Astrocyte (in vitro differentiated cells and primary cell): ENCODE data around the gene COLGALT1. TPM values are rescaled to one million over a fixed set of nuclear protein-coding genes. Genes with fewer than 3 reads are reported as not detected.

Experiments
- DNase-seq: peaks from one replicate; pipeline ENCODE4 v3.0.0-alpha.2; 2010; ENCODE audit warnings: low read depth
- FAIRE-seq: peaks from 2 replicates; lab custom pipeline; 2011; peaks lifted over from hg19 to GRCh38; lab: Jason Lieb, UNC
- H2AFZ ChIP-seq: 2 replicates; pipeline ENCODE4 v1.6.0; 2012; ENCODE audit warnings: low read depth, low read length, inconsistent platforms
- H3K27ac ChIP-seq: 2 replicates; pipeline ENCODE4 v1.5.1; 2011; ENCODE audit warnings: low read depth, low read length, inconsistent platforms
- H3K27me3 ChIP-seq: 2 replicates; pipeline ENCODE4 v1.6.0; 2011; ENCODE audit warnings: low read length, inconsistent platforms; ENCODE audit not compliant: insufficient read depth
- H3K36me3 ChIP-seq: 2 replicates; pipeline ENCODE4 v1.5.1; 2011; ENCODE audit warnings: low read length, inconsistent platforms; ENCODE audit not compliant: insufficient read depth
- H3K4me1 ChIP-seq: 2 replicates; pipeline ENCODE4 v1.5.1; 2011; ENCODE audit warnings: low read length, inconsistent platforms; ENCODE audit not compliant: insufficient read depth
- H3K4me2 ChIP-seq: 2 replicates; pipeline ENCODE4 v1.6.0; 2012; ENCODE audit warnings: low read length, inconsistent platforms
- H3K4me3 ChIP-seq: 2 replicates; pipeline ENCODE4 v1.5.1; 2011; ENCODE audit warnings: low read depth, mild to moderate bottlenecking, low read length, inconsistent platforms; ENCODE audit not compliant: insufficient read depth
- H3K79me2 ChIP-seq: 2 replicates; pipeline ENCODE4 v1.6.0; 2012; ENCODE audit warnings: mild to moderate bottlenecking, low read length, inconsistent platforms; ENCODE audit not compliant: insufficient read depth
- H3K9ac ChIP-seq: 2 replicates; pipeline ENCODE4 v1.6.0; 2012; ENCODE audit warnings: mild to moderate bottlenecking, low read length, inconsistent platforms
- H3K9me3 ChIP-seq: 2 replicates; pipeline ENCODE4 v1.5.1; 2012; ENCODE audit warnings: low read depth, mild to moderate bottlenecking, low read length, inconsistent platforms; ENCODE audit not compliant: insufficient read depth
- H4K20me1 ChIP-seq: 2 replicates; pipeline ENCODE4 v1.6.0; 2012; ENCODE audit warnings: low read length, inconsistent platforms; ENCODE audit not compliant: insufficient read depth
- H3K27ac Mint-ChIP-seq: one replicate; pipeline ENCODE4 v1.8.0; 2021; ENCODE audit warnings: mild to moderate bottlenecking, mixed read lengths; ENCODE audit not compliant: unreplicated experiment
- H3K27me3 Mint-ChIP-seq: one replicate; pipeline ENCODE4 v1.8.0; 2021; ENCODE audit warnings: low read depth, mixed read lengths; ENCODE audit not compliant: unreplicated experiment
- H3K36me3 Mint-ChIP-seq: one replicate; pipeline ENCODE4 v1.8.0; 2021; ENCODE audit warnings: low read depth, mixed read lengths; ENCODE audit not compliant: unreplicated experiment
- H3K4me1 Mint-ChIP-seq: one replicate; pipeline ENCODE4 v1.8.0; 2021; ENCODE audit warnings: low read depth, mixed read lengths; ENCODE audit not compliant: unreplicated experiment
- H3K4me3 Mint-ChIP-seq: one replicate; pipeline ENCODE4 v1.8.0; 2021; ENCODE audit warnings: mild to moderate bottlenecking, moderate library complexity, mixed read lengths; ENCODE audit not compliant: unreplicated experiment
- H3K9me3 Mint-ChIP-seq: one replicate; pipeline ENCODE4 v1.8.0; 2021; ENCODE audit warnings: mild to moderate bottlenecking, mixed read lengths; ENCODE audit not compliant: unreplicated experiment
- EZH2 ChIP-seq: IDR thresholded peaks from 2 replicates; pipeline ENCODE4 v1.6.1; 2012; ENCODE audit warnings: mild to moderate bottlenecking, low read length, inconsistent platforms; ENCODE audit not compliant: insufficient read depth
- total RNA-seq: library from RNA; stranded (reverse); gene quantifications from 2 replicates; pipeline ENCODE4 v1.2.1, GENCODE V29; 2021
- TF ChIP-seq, protein P1 (sequence below): IDR thresholded peaks from 2 replicates; pipeline ENCODE4 v1.5.1; 2011; ENCODE audit warnings: low read depth, mild to moderate bottlenecking, inconsistent platforms, low read length, moderate library complexity; ENCODE audit not compliant: insufficient read depth

The COLGALT1 gene
- total RNA-seq, 1 donor from 2014 or later = 137 TPM

DNA sequence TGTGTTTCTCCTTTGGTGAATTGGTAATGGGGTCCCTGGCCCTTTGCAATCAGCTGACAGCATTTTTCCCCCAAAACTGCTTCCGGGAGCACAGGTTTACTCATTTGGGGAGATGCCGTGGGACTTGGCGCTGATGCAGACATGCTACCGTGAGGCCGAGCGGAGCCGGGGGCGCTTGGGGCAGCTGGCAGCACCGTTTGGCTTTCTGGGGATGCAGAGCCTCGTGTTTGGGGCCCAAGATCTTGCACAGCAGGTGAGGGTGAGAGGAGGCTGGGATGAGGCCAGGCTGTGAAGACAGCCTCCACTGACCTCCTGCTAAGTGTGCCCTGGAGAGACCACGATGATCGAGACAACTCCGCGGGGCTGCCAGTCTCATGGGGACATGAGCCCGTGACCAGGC is 13.4 kb upstream of the COLGALT1 start:
- FAIRE-seq (no peak), DNase-seq (no peak)
- Histone ChIP-seq H3K27ac (no peak overlapping the region), H3K4me1 (peaks cover 7% of the 10 kb centered on the region), H3K4me3 (no peak overlapping the region), H3K9me3 (peaks cover 3% of the 10 kb centered on the region), H3K9ac (no peak overlapping the region), H2AFZ (no peak overlapping the region), H4K20me1 (no peaks in the 10 kb centered on the region), H3K27me3 (no peaks in the 10 kb centered on the region), H3K79me2 (no peaks in the 10 kb centered on the region), H3K4me2 (no peak overlapping the region), H3K36me3 (no peaks in the 10 kb centered on the region)
- peaks cover 36% of the 10 kb centered on the region for H3K27me3 Mint-ChIP-seq
- peaks cover 5% of the 10 kb centered on the region for H3K4me1 Mint-ChIP-seq
- peaks cover 2% of the 10 kb centered on the region for H3K36me3 Mint-ChIP-seq
- H3K27ac Mint-ChIP-seq = no peak overlapping the region
- H3K4me3 Mint-ChIP-seq = no peak overlapping the region
- TF ChIP-seq, protein P1, sequence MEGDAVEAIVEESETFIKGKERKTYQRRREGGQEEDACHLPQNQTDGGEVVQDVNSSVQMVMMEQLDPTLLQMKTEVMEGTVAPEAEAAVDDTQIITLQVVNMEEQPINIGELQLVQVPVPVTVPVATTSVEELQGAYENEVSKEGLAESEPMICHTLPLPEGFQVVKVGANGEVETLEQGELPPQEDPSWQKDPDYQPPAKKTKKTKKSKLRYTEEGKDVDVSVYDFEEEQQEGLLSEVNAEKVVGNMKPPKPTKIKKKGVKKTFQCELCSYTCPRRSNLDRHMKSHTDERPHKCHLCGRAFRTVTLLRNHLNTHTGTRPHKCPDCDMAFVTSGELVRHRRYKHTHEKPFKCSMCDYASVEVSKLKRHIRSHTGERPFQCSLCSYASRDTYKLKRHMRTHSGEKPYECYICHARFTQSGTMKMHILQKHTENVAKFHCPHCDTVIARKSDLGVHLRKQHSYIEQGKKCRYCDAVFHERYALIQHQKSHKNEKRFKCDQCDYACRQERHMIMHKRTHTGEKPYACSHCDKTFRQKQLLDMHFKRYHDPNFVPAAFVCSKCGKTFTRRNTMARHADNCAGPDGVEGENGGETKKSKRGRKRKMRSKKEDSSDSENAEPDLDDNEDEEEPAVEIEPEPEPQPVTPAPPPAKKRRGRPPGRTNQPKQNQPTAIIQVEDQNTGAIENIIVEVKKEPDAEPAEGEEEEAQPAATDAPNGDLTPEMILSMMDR = no peak
- TF ChIP-seq EZH2 = no peak
- H3K9me3 Mint-ChIP-seq = peaks cover under 1% of the 10 kb centered on the region

DNA sequence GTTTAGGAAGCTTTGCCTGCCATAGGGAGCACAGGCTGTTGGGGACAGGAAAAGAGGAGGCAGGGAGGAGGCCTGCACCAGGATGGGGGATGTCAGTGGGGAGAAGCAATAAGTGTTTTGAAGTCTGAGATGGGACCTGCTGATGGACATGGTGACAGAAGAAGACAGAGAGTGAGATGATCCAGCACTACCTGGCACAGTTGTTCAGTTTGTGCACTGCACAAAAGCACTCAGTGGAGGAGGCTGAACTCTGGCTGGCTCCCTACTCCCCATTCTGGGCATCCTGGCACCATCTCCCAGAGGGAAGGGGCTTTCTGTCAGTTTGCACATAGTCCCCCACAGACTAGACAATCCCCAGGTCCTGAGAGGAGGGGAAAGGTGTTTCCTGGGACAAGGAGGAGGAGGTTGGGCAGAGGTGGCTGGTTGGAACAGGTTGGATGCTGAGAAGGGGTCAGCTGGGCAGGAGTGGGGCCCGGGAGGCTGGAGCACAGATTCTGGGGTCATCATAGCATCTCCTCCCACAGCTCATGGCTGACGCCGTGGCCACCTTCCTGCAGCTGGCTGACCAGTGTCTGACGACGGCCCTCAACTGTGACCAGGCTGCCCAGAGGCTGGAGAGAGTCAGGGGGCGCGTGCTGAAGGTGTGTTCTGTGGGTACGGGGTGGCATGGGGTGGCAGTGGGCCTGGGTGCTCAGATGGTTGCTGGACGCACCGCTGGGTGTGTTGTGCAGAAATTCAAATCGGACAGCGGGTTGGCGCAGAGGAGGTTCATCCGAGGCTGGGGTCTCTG is 12.5 kb upstream of the COLGALT1 start:
- Histone ChIP-seq H3K4me1 (peaks cover 7% of the 10 kb centered on the region), H3K27ac (no peak overlapping the region), H3K4me2 (no peak overlapping the region), H3K79me2 (no peaks in the 10 kb centered on the region), H3K9ac (no peak overlapping the region), H4K20me1 (no peaks in the 10 kb centered on the region), H3K4me3 (no peak overlapping the region), H3K36me3 (no peaks in the 10 kb centered on the region), H3K27me3 (no peaks in the 10 kb centered on the region), H2AFZ (no peak overlapping the region), H3K9me3 (peaks cover 3% of the 10 kb centered on the region)
- Mint-ChIP-seq H3K4me3 (no peak overlapping the region), H3K9me3 (no peaks in the 10 kb centered on the region), H3K27ac (no peak overlapping the region), H3K36me3 (peaks cover 2% of the 10 kb centered on the region), H3K4me1 (peaks cover 5% of the 10 kb centered on the region), H3K27me3 (peaks cover 32% of the 10 kb centered on the region)
- FAIRE-seq (no peak), DNase-seq (no peak)
- TF ChIP-seq EZH2 = no peak
- TF ChIP-seq, protein P1 = no peak

DNA sequence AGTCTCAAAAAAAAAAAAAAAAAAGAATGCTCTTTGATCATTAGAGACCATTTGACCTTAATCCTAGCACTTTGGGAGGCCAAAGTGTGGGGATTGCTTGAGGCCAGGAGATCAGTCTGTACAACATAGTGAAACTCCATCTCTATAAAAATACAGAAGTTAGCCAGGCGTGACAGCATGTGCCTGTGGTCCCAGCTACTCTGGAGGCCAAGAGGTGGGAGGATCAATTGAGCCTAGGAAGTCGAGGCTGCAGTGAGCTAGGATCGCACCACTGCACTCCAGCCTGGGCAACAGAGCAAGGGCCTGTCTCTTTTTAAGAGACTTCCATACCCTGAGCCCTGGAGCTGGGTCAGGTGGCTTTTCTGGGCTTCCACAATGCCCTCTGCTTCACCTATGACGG is 11.5 kb upstream of the COLGALT1 start:
- Histone ChIP-seq H4K20me1 (no peaks in the 10 kb centered on the region), H3K27me3 (no peaks in the 10 kb centered on the region), H3K9me3 (peaks cover 3% of the 10 kb centered on the region), H3K36me3 (no peaks in the 10 kb centered on the region), H3K4me3 (no peak overlapping the region), H2AFZ (no peak overlapping the region), H3K4me1 (peaks cover 4% of the 10 kb centered on the region), H3K27ac (no peak overlapping the region), H3K4me2 (no peak overlapping the region), H3K79me2 (no peaks in the 10 kb centered on the region), H3K9ac (no peak overlapping the region)
- H3K9me3 Mint-ChIP-seq = no peaks in the 10 kb centered on the region
- H3K36me3 Mint-ChIP-seq = peaks cover 2% of the 10 kb centered on the region
- no peak overlapping the region for H3K4me3 Mint-ChIP-seq
- no peak for DNase-seq
- H3K4me1 Mint-ChIP-seq = peaks cover 3% of the 10 kb centered on the region
- FAIRE-seq = no peak
- H3K27ac Mint-ChIP-seq = no peak overlapping the region
- TF ChIP-seq EZH2 = no peak
- TF ChIP-seq, protein P1 = no peak
- peaks cover 28% of the 10 kb centered on the region for H3K27me3 Mint-ChIP-seq
